ENCODE results near the gene DDX51.

GRCh38 chr12:132153501-132154340 is 9.6 kb upstream of the DDX51 start:
- no peak for TF ChIP-seq EZH2 (IDR thresholded peaks at IDR 0.05; ENCODE audit: low read length, unreplicated experiment)
- peak; percentile 97 for TF ChIP-seq CTCF (conservative IDR thresholded peaks at IDR 0.05; ENCODE audit: low read depth, low read length)

Data from PC-3 (cell line).